ENCODE data around the gene OR2M7.

GRCh38 chr1:248366609-248367008 lies 42.2 kb upstream of the OR2M7 start:
- TF ChIP-seq TCF12 (IDR thresholded peaks at IDR 0.05; ENCODE audit: low read depth) (no peak), YY1 (IDR thresholded peaks at IDR 0.05; ENCODE audit: low read depth) (no peak), USF1 (IDR thresholded peaks at IDR 0.05) (no peak), REST (IDR thresholded peaks at IDR 0.05; ENCODE audit: low read depth) (no peak), RAD21 (IDR thresholded peaks at IDR 0.05; ENCODE audit: low read depth) (no peak), MAX (IDR thresholded peaks at IDR 0.05) (no peak), TAF1 (IDR thresholded peaks at IDR 0.05; ENCODE audit: low read depth) (no peak), ZBTB7A (IDR thresholded peaks at IDR 0.05; ENCODE audit: low read depth) (no peak), EP300 (IDR thresholded peaks at IDR 0.05; ENCODE audit: borderline replicate concordance) (no peak), CEBPB (IDR thresholded peaks at IDR 0.05) (no peak), EGR1 (IDR thresholded peaks at IDR 0.05) (no peak), NFIC (IDR thresholded peaks at IDR 0.05) (no peak), CREB1 (IDR thresholded peaks at IDR 0.05; ENCODE audit: low read depth) (no peak), FOXM1 (IDR thresholded peaks at IDR 0.05; ENCODE audit: borderline replicate concordance, low read depth) (no peak)
